IPS-NIHi11 (cell line): ENCODE data around the gene TMIGD3.

ENCODE experiments used
- DNase-seq: peaks from one replicate; pipeline ENCODE4 v3.0.0; 2012; ENCODE audit warnings: mixed read lengths, low spot score

The TMIGD3 gene

GRCh38 chr1:111474521-111474920 is 28.9 kb downstream of the TMIGD3 start:
- DNase-seq, result no peak

DNA sequence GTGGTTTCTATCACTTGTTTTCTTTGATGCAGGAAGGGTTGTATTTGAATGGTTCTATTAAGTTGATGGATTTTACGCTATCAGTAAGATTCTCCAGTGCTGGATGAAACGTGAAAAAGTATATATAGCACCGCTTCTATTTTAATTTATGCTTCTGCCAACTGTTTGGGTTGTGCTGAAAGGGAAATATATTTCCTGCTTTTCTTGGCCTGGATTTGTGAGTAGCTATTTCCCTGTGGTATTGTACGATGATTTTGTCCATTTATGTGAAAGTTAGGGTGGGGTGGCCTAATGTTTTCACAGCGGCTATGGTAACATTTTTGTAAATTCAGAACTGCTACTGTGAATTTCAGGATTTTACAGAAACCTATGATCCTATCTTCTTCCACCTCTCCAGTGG is 29.3 kb downstream of the TMIGD3 start:
- DNase-seq, result no peak

DNA sequence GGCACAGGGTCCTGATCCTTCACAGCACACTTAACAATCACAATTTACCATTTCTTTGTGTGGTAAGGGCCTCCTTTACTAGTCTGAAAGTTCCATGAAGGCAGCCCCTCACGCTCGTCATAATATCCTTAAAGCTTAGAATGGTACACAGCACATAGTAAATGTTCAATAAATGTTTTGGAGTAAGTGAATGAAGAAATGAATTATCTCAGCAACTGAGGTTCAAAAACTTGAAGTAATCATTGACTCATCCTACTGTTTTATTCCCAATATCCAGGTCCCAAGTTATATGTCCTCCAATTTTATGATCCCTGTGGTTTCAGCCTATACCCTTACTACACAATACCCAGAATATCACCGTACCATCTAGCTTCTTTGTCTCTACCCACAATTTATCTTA is 31.9 kb downstream of the TMIGD3 start:
- no peak for DNase-seq

DNA sequence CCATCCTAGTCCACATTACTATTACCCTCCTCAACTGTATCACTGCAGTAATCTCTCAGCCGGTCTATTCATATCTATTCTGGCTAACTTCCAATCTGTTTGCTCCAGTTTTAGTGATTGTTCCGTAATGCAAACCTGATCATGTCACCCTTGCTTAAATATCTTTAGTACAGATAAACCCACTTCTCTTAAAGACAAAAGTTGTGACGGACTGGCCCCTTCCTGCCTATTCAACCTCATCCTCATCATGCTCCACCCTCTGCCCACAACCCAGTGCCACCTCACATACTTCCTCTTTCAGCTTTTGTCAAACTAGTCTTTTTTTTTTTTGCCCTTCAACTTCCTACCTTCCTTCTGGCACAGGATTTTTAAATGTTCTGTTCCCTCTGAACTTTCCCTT is 32.4 kb downstream of the TMIGD3 start:
- DNase-seq, result no peak

- DNase-seq, result no peak
These were observed 32.8 kb downstream of the TMIGD3 start for GRCh38 chr1:111470596-111470995.

GRCh38 chr1:111469539-111469938 is 33.9 kb downstream of the TMIGD3 start:
- no peak for DNase-seq

GRCh38 chr1:111468717-111469100 is 34.7 kb downstream of the TMIGD3 start:
- DNase-seq, result no peak

GRCh38 chr1:111467865-111468716 is 35.3 kb downstream of the TMIGD3 start:
- DNase-seq, result no peak

- no peak for DNase-seq
These were observed 37.0 kb downstream of the TMIGD3 start for GRCh38 chr1:111466480-111466879.

- DNase-seq, result no peak
These were observed 37.7 kb downstream of the TMIGD3 start for GRCh38 chr1:111465754-111466153.

GRCh38 chr1:111463029-111463683 is 40.3 kb downstream of the TMIGD3 start:
- no peak for DNase-seq

- DNase-seq, result no peak
These were observed 40.9 kb downstream of the TMIGD3 start for GRCh38 chr1:111462370-111463028.

GRCh38 chr1:111461765-111462164 is 41.7 kb downstream of the TMIGD3 start:
- no peak for DNase-seq

GRCh38 chr1:111455642-111456031 is 47.8 kb downstream of the TMIGD3 start:
- DNase-seq, result no peak

- DNase-seq, result no peak
These were observed 48.4 kb downstream of the TMIGD3 start for GRCh38 chr1:111454859-111455641.

DNA sequence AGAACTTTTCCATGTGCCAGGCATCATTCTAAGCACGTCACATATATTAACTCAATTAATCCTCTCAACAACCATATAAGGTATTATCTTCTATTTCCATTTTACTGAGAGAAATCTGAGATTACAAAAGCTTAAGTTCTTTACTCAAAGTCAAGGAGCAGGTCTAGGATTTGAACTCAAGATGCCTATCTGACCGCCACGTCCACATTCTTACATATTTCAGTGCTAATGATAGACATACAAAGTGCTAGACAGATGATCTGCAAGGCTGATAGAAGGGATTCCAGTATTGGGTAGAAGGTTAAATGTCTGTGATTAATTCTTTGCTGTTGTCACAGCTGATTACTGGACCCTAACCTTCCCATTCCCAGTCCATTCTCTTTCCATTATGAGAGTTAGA is 49.7 kb downstream of the TMIGD3 start:
- DNase-seq, result no peak

DNA sequence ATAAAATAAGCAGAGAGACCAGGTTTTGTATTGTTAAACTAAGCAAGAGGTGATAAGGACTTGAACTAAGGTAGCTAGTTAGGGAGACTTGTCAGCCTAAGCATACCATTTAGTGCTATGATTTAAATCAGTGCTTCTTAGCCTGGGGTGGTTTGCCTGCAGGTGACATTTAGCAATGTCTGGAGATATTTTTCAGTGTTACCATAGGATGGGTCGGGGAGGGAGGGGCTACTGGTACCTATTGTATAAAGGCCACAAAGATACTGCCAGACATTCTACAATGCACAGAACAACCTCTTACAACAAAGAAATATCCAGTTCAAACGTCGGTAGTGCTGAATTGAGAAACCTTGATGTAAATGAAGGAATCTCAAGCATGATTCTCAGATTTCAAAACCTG is 50.9 kb downstream of the TMIGD3 start:
- DNase-seq, result no peak

- no peak for DNase-seq
These were observed 53.2 kb downstream of the TMIGD3 start for GRCh38 chr1:111450185-111450584.

DNA sequence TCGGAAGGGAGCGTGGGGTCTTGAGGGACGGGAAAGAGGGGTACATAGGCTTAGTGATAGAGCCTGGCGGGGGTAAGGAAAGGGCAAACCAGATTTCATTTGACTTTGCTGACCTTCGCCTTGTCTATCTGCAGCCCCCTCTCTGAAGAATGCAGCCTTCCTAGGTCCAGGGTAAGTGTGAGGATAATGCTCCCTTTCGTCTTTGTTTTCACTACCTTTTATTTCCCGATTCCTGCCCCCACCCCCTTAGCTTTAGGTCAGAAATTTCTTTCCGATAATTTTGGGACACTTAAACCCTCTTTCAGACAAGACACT is 53.8 kb downstream of the TMIGD3 start:
- no peak for DNase-seq

DNA sequence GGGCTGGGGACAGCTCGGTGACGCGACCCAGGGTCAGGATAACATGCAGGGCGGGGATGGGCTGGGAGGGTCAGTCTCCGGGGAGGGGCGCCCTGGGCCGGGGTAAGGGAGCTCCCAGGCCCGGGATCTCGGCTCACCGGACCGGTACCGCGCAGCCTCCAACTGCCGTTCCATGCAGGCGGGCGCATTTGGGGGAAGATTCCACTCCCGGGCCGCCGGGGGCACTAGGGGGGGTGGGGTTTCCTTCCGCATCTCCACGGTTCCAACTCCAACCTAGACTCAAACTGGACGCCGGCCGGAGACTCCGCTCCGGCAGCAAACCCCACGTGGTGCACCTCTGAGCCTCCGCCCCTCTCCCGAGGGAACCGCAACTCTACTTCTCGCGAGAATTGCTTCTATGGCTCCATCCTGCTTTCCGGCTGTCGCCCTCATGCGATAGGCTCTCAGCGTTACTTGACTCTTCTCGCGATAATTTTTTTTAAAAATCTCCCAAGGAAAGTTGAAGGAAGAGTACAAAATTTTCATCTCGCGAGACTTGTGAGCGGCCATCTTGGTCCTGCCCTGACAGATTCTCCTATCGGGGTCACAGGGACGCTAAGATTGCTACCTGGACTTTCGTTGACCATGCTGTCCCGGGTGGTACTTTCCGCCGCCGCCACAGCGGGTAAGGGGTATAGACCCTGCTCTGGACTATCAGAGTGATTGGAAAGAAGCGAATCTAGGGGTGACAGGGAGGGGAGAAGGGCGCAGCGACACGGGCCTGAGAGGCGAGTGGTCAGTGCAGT is 54.3 kb downstream of the TMIGD3 start, which contains the start of the genes ATP5PB and WDR77:
Gene ATP5PB, plus strand, starts transcription at position 547 of the 785 bp plus-strand sequence. Its CDS starts 78 bp downstream, at position 625.
Gene WDR77, minus strand, starts transcription at position 339 of the 785 bp plus-strand sequence. Its CDS starts 87 bp downstream, at position 252.
- DNase-seq, result peak; percentile 100

GRCh38 chr1:111448482-111448917 is 54.9 kb downstream of the TMIGD3 start:
- peak; percentile 20 for DNase-seq
